Measurements from ENCODE around the gene AUTS2.

The AUTS2 gene

GRCh38 chr7:70706204-70706603 lies 1107.9 kb downstream of the AUTS2 start:
- CTCF ChIA-PET: interaction anchor here (1.2 kb wide), 1 partner anchor 8 kb away, joined by 3 read pairs; no protein-coding TSS in a partner anchor

GRCh38 chr7:70706698-70707097 lies 1108.4 kb downstream of the AUTS2 start:
- no peak for TF ChIP-seq FOXA1 (IDR thresholded peaks at IDR 0.05)
- no peak for TF ChIP-seq PKNOX1 (IDR thresholded peaks at IDR 0.05)
- no peak for TF ChIP-seq ARNT (IDR thresholded peaks at IDR 0.05)
- TF ChIP-seq CTBP1 (IDR thresholded peaks at IDR 0.05; ENCODE audit: borderline replicate concordance): no peak
- TF ChIP-seq SP1 (IDR thresholded peaks at IDR 0.05): no peak
- TF ChIP-seq FOXK2 (IDR thresholded peaks at IDR 0.05): no peak
- no peak for TF ChIP-seq FOXM1 (IDR thresholded peaks at IDR 0.05; ENCODE audit: borderline replicate concordance)
- no peak for TF ChIP-seq HDGF (IDR thresholded peaks at IDR 0.05; ENCODE audit: borderline replicate concordance)
- no peak for TF ChIP-seq BHLHE40 (IDR thresholded peaks at IDR 0.05; ENCODE audit: borderline replicate concordance)
- TF ChIP-seq SUZ12 (IDR thresholded peaks at IDR 0.05): no peak
- no peak for TF ChIP-seq NFRKB (IDR thresholded peaks at IDR 0.05)
- no peak for TF ChIP-seq L3MBTL2 (conservative IDR thresholded peaks at IDR 0.05)
- no peak for TF ChIP-seq ZNF384 (IDR thresholded peaks at IDR 0.05)
- TF ChIP-seq TARDBP (IDR thresholded peaks at IDR 0.05): no peak
- no peak for TF ChIP-seq LEF1 (IDR thresholded peaks at IDR 0.05; ENCODE audit: borderline replicate concordance)
- TF ChIP-seq ELF4 (IDR thresholded peaks at IDR 0.05): no peak
- POLR2A ChIA-PET: interaction anchor here (0.6 kb wide), 1 partner anchor 36 kb away, joined by 3 read pairs; no protein-coding TSS in a partner anchor
- DNase-seq (ENCODE audit: extremely low spot score): no peak
- CTCF ChIA-PET: interaction anchor here (1.2 kb wide), 2 partner anchors 8 to 10 kb away, joined by 3 to 4 read pairs; no protein-coding TSS in a partner anchor

More at GRCh38 chr7:70706204-70706603, 1107.9 kb downstream of the AUTS2 start:
- peak; percentile 34 for DNase-seq (ENCODE audit: extremely low spot score)
- TF ChIP-seq ZNF384 (IDR thresholded peaks at IDR 0.05): no peak
- no peak for TF ChIP-seq CTBP1 (IDR thresholded peaks at IDR 0.05; ENCODE audit: borderline replicate concordance)
- no peak for TF ChIP-seq FOXA1 (IDR thresholded peaks at IDR 0.05)
- TF ChIP-seq TARDBP (IDR thresholded peaks at IDR 0.05): no peak
- TF ChIP-seq PKNOX1 (IDR thresholded peaks at IDR 0.05): no peak
- no peak for TF ChIP-seq BHLHE40 (IDR thresholded peaks at IDR 0.05; ENCODE audit: borderline replicate concordance)
- TF ChIP-seq FOXM1 (IDR thresholded peaks at IDR 0.05; ENCODE audit: borderline replicate concordance): no peak
- no peak for TF ChIP-seq ARNT (IDR thresholded peaks at IDR 0.05)
- TF ChIP-seq LEF1 (IDR thresholded peaks at IDR 0.05; ENCODE audit: borderline replicate concordance): no peak
- TF ChIP-seq SP1 (IDR thresholded peaks at IDR 0.05): no peak
- TF ChIP-seq L3MBTL2 (conservative IDR thresholded peaks at IDR 0.05): no peak
- no peak for TF ChIP-seq FOXK2 (IDR thresholded peaks at IDR 0.05)
- TF ChIP-seq HDGF (IDR thresholded peaks at IDR 0.05; ENCODE audit: borderline replicate concordance): no peak
- no peak for TF ChIP-seq ELF4 (IDR thresholded peaks at IDR 0.05)
- no peak for TF ChIP-seq SUZ12 (IDR thresholded peaks at IDR 0.05)
- no peak for TF ChIP-seq NFRKB (IDR thresholded peaks at IDR 0.05)
- POLR2A ChIA-PET: interaction anchor here (0.6 kb wide), 1 partner anchor 37 kb away, joined by 3 read pairs; no protein-coding TSS in a partner anchor

GRCh38 chr7:70707823-70708243 lies 1109.6 kb downstream of the AUTS2 start:
- peak; percentile 74 for TF ChIP-seq PKNOX1 (IDR thresholded peaks at IDR 0.05)
- peak; percentile 83 for TF ChIP-seq CTBP1 (IDR thresholded peaks at IDR 0.05; ENCODE audit: borderline replicate concordance)
- TF ChIP-seq HDGF (IDR thresholded peaks at IDR 0.05; ENCODE audit: borderline replicate concordance): no peak
- ChIA-PET POLR2A (no interaction called here), CTCF (interaction anchor here (0.6 to 1.2 kb wide), 2 partner anchors 8 to 9 kb away, joined by 4 to 6 read pairs; no protein-coding TSS in a partner anchor)
- DNase-seq (ENCODE audit: extremely low spot score): peak; percentile 54

GRCh38 chr7:70710011-70710480 lies 1111.8 kb downstream of the AUTS2 start:
- TF ChIP-seq TARDBP (IDR thresholded peaks at IDR 0.05) (no peak), CTBP1 (IDR thresholded peaks at IDR 0.05; ENCODE audit: borderline replicate concordance) (no peak), FOXK2 (IDR thresholded peaks at IDR 0.05) (no peak), ELF4 (IDR thresholded peaks at IDR 0.05) (no peak), PKNOX1 (IDR thresholded peaks at IDR 0.05) (peak; percentile 86)
- no peak for DNase-seq (ENCODE audit: extremely low spot score)
- ChIA-PET CTCF (interaction anchor here (0.6 kb wide), 1 partner anchor 165 kb away, joined by 4 read pairs; no protein-coding TSS in a partner anchor), POLR2A (no interaction called here)

GRCh38 chr7:70710651-70711050 lies 1112.4 kb downstream of the AUTS2 start:
- POLR2A ChIA-PET: no interaction called here
- CTCF ChIA-PET: no interaction called here
- no peak for TF ChIP-seq FOXM1 (IDR thresholded peaks at IDR 0.05; ENCODE audit: borderline replicate concordance)
- TF ChIP-seq CTBP1 (IDR thresholded peaks at IDR 0.05; ENCODE audit: borderline replicate concordance): no peak
- TF ChIP-seq SP1 (IDR thresholded peaks at IDR 0.05): no peak
- TF ChIP-seq LEF1 (IDR thresholded peaks at IDR 0.05; ENCODE audit: borderline replicate concordance): no peak
- TF ChIP-seq BHLHE40 (IDR thresholded peaks at IDR 0.05; ENCODE audit: borderline replicate concordance): no peak
- no peak for TF ChIP-seq FOXA1 (IDR thresholded peaks at IDR 0.05)
- no peak for TF ChIP-seq TARDBP (IDR thresholded peaks at IDR 0.05)
- TF ChIP-seq L3MBTL2 (conservative IDR thresholded peaks at IDR 0.05): no peak
- TF ChIP-seq ARNT (IDR thresholded peaks at IDR 0.05): no peak
- TF ChIP-seq ZNF384 (IDR thresholded peaks at IDR 0.05): no peak
- no peak for TF ChIP-seq SUZ12 (IDR thresholded peaks at IDR 0.05)
- no peak for TF ChIP-seq NFRKB (IDR thresholded peaks at IDR 0.05)
- no peak for DNase-seq (ENCODE audit: extremely low spot score)

GRCh38 chr7:70711452-70711851 lies 1113.2 kb downstream of the AUTS2 start:
- CTCF ChIA-PET: no interaction called here
- TF ChIP-seq BHLHE40 (IDR thresholded peaks at IDR 0.05; ENCODE audit: borderline replicate concordance): no peak
- no peak for TF ChIP-seq FOXK2 (IDR thresholded peaks at IDR 0.05)
- no peak for TF ChIP-seq SUZ12 (IDR thresholded peaks at IDR 0.05)
- no peak for TF ChIP-seq ZNF384 (IDR thresholded peaks at IDR 0.05)
- TF ChIP-seq HDGF (IDR thresholded peaks at IDR 0.05; ENCODE audit: borderline replicate concordance): no peak
- DNase-seq (ENCODE audit: extremely low spot score): no peak
- POLR2A ChIA-PET: no interaction called here
